ENCODE results near the gene SRP68.

DNA sequence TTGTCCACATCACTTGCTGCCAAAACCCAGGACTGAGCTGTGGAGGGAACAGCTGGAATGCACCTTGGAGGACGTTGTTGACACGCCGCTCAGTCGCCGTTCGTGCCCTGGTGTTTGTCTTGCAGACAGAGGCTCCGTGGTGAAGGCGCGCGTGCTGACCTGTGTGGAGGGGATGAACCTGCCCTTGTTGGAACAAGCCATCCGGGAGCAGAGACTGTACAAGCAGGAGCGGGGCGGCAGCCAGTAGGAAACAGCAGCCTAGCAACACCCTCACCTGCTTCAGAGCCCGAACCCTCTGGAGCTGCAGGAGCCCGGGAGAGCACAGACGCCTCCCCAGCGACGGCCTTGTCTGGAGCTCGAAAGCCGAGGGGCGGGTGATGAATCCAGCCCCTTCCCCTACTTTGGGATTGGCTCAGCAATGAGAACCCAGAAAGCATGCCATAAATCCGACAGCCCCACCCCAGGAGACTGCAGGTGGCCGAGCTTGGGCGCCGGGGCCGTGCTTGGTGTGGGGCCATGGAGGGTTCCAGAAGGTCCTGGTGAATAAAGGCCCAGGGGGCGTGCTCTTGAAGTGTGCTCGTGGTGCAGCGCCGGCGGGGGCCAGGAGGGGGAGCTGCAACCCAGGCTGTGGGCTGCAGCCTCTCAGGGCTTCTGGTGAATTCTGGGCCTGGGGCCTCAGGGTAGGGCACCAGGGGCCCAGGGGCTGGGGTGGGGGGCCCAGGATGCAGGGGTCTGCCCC, 72.1 kb downstream of the SRP68 start:
- TF ChIP-seq, protein P1, sequence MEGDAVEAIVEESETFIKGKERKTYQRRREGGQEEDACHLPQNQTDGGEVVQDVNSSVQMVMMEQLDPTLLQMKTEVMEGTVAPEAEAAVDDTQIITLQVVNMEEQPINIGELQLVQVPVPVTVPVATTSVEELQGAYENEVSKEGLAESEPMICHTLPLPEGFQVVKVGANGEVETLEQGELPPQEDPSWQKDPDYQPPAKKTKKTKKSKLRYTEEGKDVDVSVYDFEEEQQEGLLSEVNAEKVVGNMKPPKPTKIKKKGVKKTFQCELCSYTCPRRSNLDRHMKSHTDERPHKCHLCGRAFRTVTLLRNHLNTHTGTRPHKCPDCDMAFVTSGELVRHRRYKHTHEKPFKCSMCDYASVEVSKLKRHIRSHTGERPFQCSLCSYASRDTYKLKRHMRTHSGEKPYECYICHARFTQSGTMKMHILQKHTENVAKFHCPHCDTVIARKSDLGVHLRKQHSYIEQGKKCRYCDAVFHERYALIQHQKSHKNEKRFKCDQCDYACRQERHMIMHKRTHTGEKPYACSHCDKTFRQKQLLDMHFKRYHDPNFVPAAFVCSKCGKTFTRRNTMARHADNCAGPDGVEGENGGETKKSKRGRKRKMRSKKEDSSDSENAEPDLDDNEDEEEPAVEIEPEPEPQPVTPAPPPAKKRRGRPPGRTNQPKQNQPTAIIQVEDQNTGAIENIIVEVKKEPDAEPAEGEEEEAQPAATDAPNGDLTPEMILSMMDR (IDR thresholded peaks at IDR 0.05), result peak; percentile 84
- TF ChIP-seq EZH2 (IDR thresholded peaks at IDR 0.05) (no peak), EZH2phosphoT487 (IDR thresholded peaks at IDR 0.05) (no peak)

All from neural progenitor cell (in vitro differentiated cells).